K562 (cell line): Measurements from ENCODE around the gene SFSWAP. TPM values are rescaled to one million over a fixed set of nuclear protein-coding genes. Genes with fewer than 3 reads are reported as not detected.

Source experiments
- ADNP ChIP-seq: fragments of 200-800 bp; sonication (Bioruptor generic); IDR thresholded peaks from 2 replicates; pipeline ENCODE4 v1.6.1; 2016; ENCODE audit warnings: missing genetic modification characterization, missing compliant biosample characterization
- BRD9 ChIP-seq: fragments of 450-650 bp; IDR thresholded peaks from 2 replicates; pipeline ENCODE4 v1.6.1; 2018; ENCODE audit warnings: low read depth; ENCODE audit not compliant: partially characterized antibody
- FOS ChIP-seq: IDR thresholded peaks from 3 replicates; pipeline ENCODE4 v1.6.1; 2011; ENCODE audit not compliant: insufficient read length; ENCODE audit errors: extremely low read depth
- FOXJ2 ChIP-seq: fragments of 200-800 bp; sonication (Bioruptor generic); IDR thresholded peaks from 2 replicates; pipeline ENCODE4 v1.6.1; 2016; ENCODE audit warnings: missing genetic modification characterization, missing compliant biosample characterization
- FOXJ3 ChIP-seq: sonication (generic); formaldehyde crosslinking; IDR thresholded peaks from 2 replicates; pipeline ENCODE4 v1.4.0; 2020; ENCODE audit warnings: mild to moderate bottlenecking, missing genetic modification reagents
- GATAD2B ChIP-seq: fragments of 450-650 bp; IDR thresholded peaks from 2 replicates; pipeline ENCODE4 v1.6.1; 2017; ENCODE audit warnings: mild to moderate bottlenecking, borderline replicate concordance
- HSF4 ChIP-seq: fragments of 250-450 bp; sonication (Bioruptor Pico); IDR thresholded peaks from 2 replicates; pipeline ENCODE4 v2.1.2; 2022; ENCODE audit warnings: mild to moderate bottlenecking, moderate library complexity, borderline replicate concordance
- ILF3 ChIP-seq: fragments of 450-650 bp; IDR thresholded peaks from 2 replicates; pipeline ENCODE4 v1.6.1; 2018; ENCODE audit warnings: antibody characterized with exemption, mild to moderate bottlenecking, moderate library complexity, borderline replicate concordance
- NCOR1 ChIP-seq: fragments of 450-650 bp; IDR thresholded peaks from 2 replicates; pipeline ENCODE4 v1.6.1; 2016; ENCODE audit warnings: mild to moderate bottlenecking, moderate library complexity
- POLR2AphosphoS5 ChIP-seq: IDR thresholded peaks from 2 replicates; pipeline ENCODE4 v1.6.1; 2011; ENCODE audit warnings: mild to moderate bottlenecking, low read depth, low read length, moderate library complexity; ENCODE audit not compliant: control insufficient read depth, insufficient read depth
- PTBP1 ChIP-seq: fragments of 200-400 bp; formaldehyde crosslinking; IDR thresholded peaks from 2 replicates; pipeline ENCODE4 v1.6.1; 2017; ENCODE audit warnings: low read depth, low read length
- STAT5B ChIP-seq: fragments of 250-450 bp; sonication (Bioruptor Pico); IDR thresholded peaks from 2 replicates; pipeline ENCODE4 v1.8.0; 2021; ENCODE audit warnings: mild to moderate bottlenecking, inconsistent platforms
- TBP ChIP-seq: optimal IDR thresholded peaks from 2 replicates; pipeline ENCODE3; 2011; ENCODE audit warnings: low read depth, low read length, improper control_type of control experiment
- ZNF445 ChIP-seq: fragments of 250-450 bp; sonication (Bioruptor Pico); IDR thresholded peaks from 2 replicates; pipeline ENCODE4 v1.4.0; 2020; ENCODE audit warnings: low read depth, mild to moderate bottlenecking, moderate library complexity
- ZNF561 ChIP-seq: fragments of 450-650 bp; formaldehyde crosslinking; conservative IDR thresholded peaks from 2 replicates; pipeline ENCODE4 v1.4.0; 2020; ENCODE audit warnings: mild to moderate bottlenecking, moderate library complexity
- ZNF75A ChIP-seq: fragments of 450-650 bp; formaldehyde crosslinking; IDR thresholded peaks from 2 replicates; pipeline ENCODE4 v1.4.0; 2020; ENCODE audit warnings: mild to moderate bottlenecking
- polyA plus RNA-seq, 8 experiments: library from polyadenylated mRNA; depleted of rRNA in 4 of 8; stranded (reverse) in 5 of 8; unstranded in 3 of 8; fragments of >200 nt; fragmentation: Nextera tagmentation in 2 of 8; fragmentation: Illumina TruSeq in 1 of 8; extraction: Ambion mirVana in 2 of 8; extraction: Trizol in 1 of 8; gene quantifications; 2 replicates each; pipeline versions ENCODE4 v1.2.1 to v1.2.3, GENCODE V29; 2011 to 2014; ENCODE audit warnings: inconsistent platforms in 1 of 8, missing spikeins in 1 of 8
- total RNA-seq, 7 experiments: library from RNA; depleted of rRNA in 6 of 7; stranded (reverse); fragments of >200 nt in 6 of 7; fragmentation: Illumina TruSeq in 2 of 7; extraction: Trizol in 2 of 7; gene quantifications; 2 replicates each; pipeline versions ENCODE4 v1.2.1 to v1.2.3, GENCODE V29; 2011 to 2021; ENCODE audit warnings: low replicate concordance in 1 of 7
- TF ChIP-seq, protein P1 (sequence below): IDR thresholded peaks from 2 replicates; pipeline ENCODE4 v1.6.1; 2016; ENCODE audit warnings: missing genetic modification characterization, missing compliant biosample characterization
- TF ChIP-seq, protein P2 (sequence below): sonication (generic); IDR thresholded peaks from 2 replicates; pipeline ENCODE4 v1.6.1; 2016

Gene SFSWAP
- total and polyA plus RNA-seq, 9 of the 15 experiments (the other 6 are each of a cell fraction or from before 2014, with no cell fraction given), result 2.4 to 60.4 (median 32.6) TPM

DNA sequence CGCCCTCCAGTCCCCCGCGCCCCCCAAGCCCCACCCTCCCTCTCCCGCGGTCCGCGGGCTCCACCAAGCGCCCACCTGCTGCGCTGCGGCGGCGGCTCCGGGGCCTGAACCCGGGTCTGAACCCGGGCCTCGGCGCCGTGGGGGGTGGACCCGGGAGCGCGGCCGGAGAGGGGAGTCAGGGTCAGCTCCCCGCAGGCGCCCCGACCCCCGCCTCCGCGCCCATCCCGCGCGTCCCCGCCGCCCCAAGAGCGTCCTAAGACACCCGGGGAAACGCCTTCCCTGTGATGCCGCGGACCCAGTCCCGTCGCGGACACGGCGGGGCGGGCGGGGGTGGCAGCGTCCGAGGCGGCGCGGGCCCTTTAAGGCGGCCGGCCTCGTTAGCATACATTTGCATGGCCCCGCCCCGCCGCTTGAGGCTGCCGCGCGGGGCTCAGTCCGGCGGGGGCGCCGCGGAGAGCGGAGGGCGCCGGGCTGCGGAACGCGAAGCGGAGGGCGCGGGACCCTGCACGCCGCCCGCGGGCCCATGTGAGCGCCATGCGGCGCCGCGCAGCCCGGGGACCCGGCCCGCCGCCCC lies 117.2 kb downstream of the SFSWAP start, which contains the start of gene MMP17 (continued):
- TF ChIP-seq ILF3 (no peak), POLR2AphosphoS5 (peak; percentile 49; the same call in 1 of the 2 replicates), GATAD2B (no peak), FOS (no peak), STAT5B (no peak), BRD9 (no peak), PTBP1 (no peak), ADNP (tag) (peak; percentile 69; the same call in 1 of the 2 replicates), FOXJ2 (no peak), ZNF445 (CRISPR knock-in tag) (no peak), FOXJ3 (no peak), ZNF75A (CRISPR knock-in tag) (no peak), HSF4 (CRISPR knock-in tag) (no peak), TBP (peak; percentile 49), NCOR1 (no peak), ZNF561 (CRISPR knock-in tag) (no peak)
- TF ChIP-seq, protein P1, sequence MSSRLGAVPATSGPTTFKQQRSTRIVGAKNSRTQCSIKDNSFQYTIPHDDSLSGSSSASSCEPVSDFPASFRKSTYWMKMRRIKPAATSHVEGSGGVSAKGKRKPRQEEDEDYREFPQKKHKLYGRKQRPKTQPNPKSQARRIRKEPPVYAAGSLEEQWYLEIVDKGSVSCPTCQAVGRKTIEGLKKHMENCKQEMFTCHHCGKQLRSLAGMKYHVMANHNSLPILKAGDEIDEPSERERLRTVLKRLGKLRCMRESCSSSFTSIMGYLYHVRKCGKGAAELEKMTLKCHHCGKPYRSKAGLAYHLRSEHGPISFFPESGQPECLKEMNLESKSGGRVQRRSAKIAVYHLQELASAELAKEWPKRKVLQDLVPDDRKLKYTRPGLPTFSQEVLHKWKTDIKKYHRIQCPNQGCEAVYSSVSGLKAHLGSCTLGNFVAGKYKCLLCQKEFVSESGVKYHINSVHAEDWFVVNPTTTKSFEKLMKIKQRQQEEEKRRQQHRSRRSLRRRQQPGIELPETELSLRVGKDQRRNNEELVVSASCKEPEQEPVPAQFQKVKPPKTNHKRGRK (tag), result no peak
- TF ChIP-seq, protein P2, sequence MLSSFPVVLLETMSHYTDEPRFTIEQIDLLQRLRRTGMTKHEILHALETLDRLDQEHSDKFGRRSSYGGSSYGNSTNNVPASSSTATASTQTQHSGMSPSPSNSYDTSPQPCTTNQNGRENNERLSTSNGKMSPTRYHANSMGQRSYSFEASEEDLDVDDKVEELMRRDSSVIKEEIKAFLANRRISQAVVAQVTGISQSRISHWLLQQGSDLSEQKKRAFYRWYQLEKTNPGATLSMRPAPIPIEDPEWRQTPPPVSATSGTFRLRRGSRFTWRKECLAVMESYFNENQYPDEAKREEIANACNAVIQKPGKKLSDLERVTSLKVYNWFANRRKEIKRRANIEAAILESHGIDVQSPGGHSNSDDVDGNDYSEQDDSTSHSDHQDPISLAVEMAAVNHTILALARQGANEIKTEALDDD, result no peak
